DND-41 (cell line): ENCODE data around the gene SCYGR1.

ENCODE experiments used
- ATAC-seq: fragments of 200-7000 bp; cut with Tn5 transposase; 3 replicates; pipeline ENCODE4 v1.9.1; 2021; ENCODE audit warnings: low read depth; ENCODE audit not compliant: insufficient read depth
- DNase-seq: peaks from one replicate; pipeline ENCODE4 v3.0.0-alpha.2; 2020
- H2AFZ ChIP-seq: 2 replicates; pipeline ENCODE4 v1.6.0; 2012; ENCODE audit warnings: low read depth, low read length
- H3K27ac ChIP-seq: 2 replicates; pipeline ENCODE4 v1.5.1; 2012; ENCODE audit warnings: low read length, inconsistent platforms
- H3K27me3 ChIP-seq: fragments of 200-600 bp; sonication (generic); 2 replicates; pipeline ENCODE4 v1.6.0; 2012; ENCODE audit warnings: low read length, mild to moderate bottlenecking, inconsistent platforms; ENCODE audit not compliant: insufficient read depth, poor library complexity
- H3K36me3 ChIP-seq: 2 replicates; pipeline ENCODE4 v1.5.1; 2012; ENCODE audit warnings: low read length, inconsistent platforms; ENCODE audit not compliant: insufficient read depth
- H3K4me1 ChIP-seq: 2 replicates; pipeline ENCODE4 v1.5.1; 2012; ENCODE audit warnings: mild to moderate bottlenecking, low read length; ENCODE audit not compliant: insufficient read depth
- H3K4me2 ChIP-seq: 2 replicates; pipeline ENCODE4 v1.6.0; 2012; ENCODE audit warnings: mild to moderate bottlenecking, moderate library complexity, low read length, inconsistent platforms; ENCODE audit not compliant: insufficient read depth
- H3K4me3 ChIP-seq, 2 experiments: fragments of 200-600 bp in 1 of 2; shearing (Covaris generic) in 1 of 2; 2 replicates each; pipeline ENCODE4 v1.5.1; 2012 to 2016; ENCODE audit warnings: inconsistent platforms in 2 of 2, low read length in 2 of 2, mild to moderate bottlenecking in 2 of 2, low read depth in 1 of 2, moderate library complexity in 1 of 2
- H3K79me2 ChIP-seq: 2 replicates; pipeline ENCODE4 v1.6.0; 2012; ENCODE audit warnings: low read length, inconsistent platforms; ENCODE audit not compliant: insufficient read depth
- H3K9ac ChIP-seq: 2 replicates; pipeline ENCODE4 v1.6.0; 2012; ENCODE audit warnings: low read depth, mild to moderate bottlenecking, inconsistent platforms, low read length, moderate library complexity
- H3K9me3 ChIP-seq: 2 replicates; pipeline ENCODE4 v1.5.1; 2012; ENCODE audit warnings: low read length, moderate library complexity, mild to moderate bottlenecking, inconsistent platforms; ENCODE audit not compliant: insufficient read depth, severe bottlenecking
- H4K20me1 ChIP-seq: 2 replicates; pipeline ENCODE4 v1.6.0; 2012; ENCODE audit warnings: low read length; ENCODE audit not compliant: insufficient read depth
- CTCF ChIP-seq: IDR thresholded peaks from 2 replicates; pipeline ENCODE4 v1.5.1; 2012; ENCODE audit warnings: borderline replicate concordance, low read length, moderate library complexity, mild to moderate bottlenecking; ENCODE audit not compliant: poor library complexity, severe bottlenecking; ENCODE audit errors: extremely low read depth
- EZH2 ChIP-seq: IDR thresholded peaks from 3 replicates; pipeline ENCODE4 v1.6.1; 2012; ENCODE audit warnings: borderline replicate concordance, low read depth, mild to moderate bottlenecking, moderate library complexity, low read length, inconsistent platforms; ENCODE audit not compliant: severe bottlenecking

The SCYGR1 gene

GRCh38 chr2:227410191-227410590, 22.4 kb upstream of the SCYGR1 start:
- no peak overlapping the region for H2AFZ ChIP-seq
- no peak overlapping the region for H3K4me3 ChIP-seq
- no peaks in the 10 kb centered on the region for H4K20me1 ChIP-seq
- no peak for ATAC-seq
- no peaks in the 10 kb centered on the region for H3K4me1 ChIP-seq
- H3K27me3 ChIP-seq, result no peaks in the 10 kb centered on the region
- no peak overlapping the region for H3K27ac ChIP-seq
- no peaks in the 10 kb centered on the region for H3K36me3 ChIP-seq
- TF ChIP-seq EZH2 (no peak), CTCF (no peak)
- no peak for DNase-seq
- H3K4me2 ChIP-seq, result no peak overlapping the region
- no peak overlapping the region for H3K9ac ChIP-seq
- no peaks in the 10 kb centered on the region for H3K79me2 ChIP-seq
- no peaks in the 10 kb centered on the region for H3K9me3 ChIP-seq

- no peak overlapping the region for H2AFZ ChIP-seq
- no peaks in the 10 kb centered on the region for H3K79me2 ChIP-seq
- no peaks in the 10 kb centered on the region for H4K20me1 ChIP-seq
- no peak for DNase-seq
- no peak for ATAC-seq
- no peaks in the 10 kb centered on the region for H3K9me3 ChIP-seq
- no peak overlapping the region for H3K4me2 ChIP-seq
- TF ChIP-seq EZH2 (no peak), CTCF (no peak)
- no peak overlapping the region for H3K4me3 ChIP-seq
- no peak overlapping the region for H3K9ac ChIP-seq
- no peaks in the 10 kb centered on the region for H3K27me3 ChIP-seq
- H3K36me3 ChIP-seq, result no peaks in the 10 kb centered on the region
- no peak overlapping the region for H3K27ac ChIP-seq
- H3K4me1 ChIP-seq, result no peaks in the 10 kb centered on the region
These were observed 19.9 kb upstream of the SCYGR1 start for GRCh38 chr2:227407591-227408151.

GRCh38 chr2:227406177-227407031, 18.7 kb upstream of the SCYGR1 start:
- H3K4me1 ChIP-seq, result no peaks in the 10 kb centered on the region
- H3K9me3 ChIP-seq, result no peaks in the 10 kb centered on the region
- TF ChIP-seq EZH2 (no peak), CTCF (peak; percentile 58)
- H3K79me2 ChIP-seq, result no peaks in the 10 kb centered on the region
- no peaks in the 10 kb centered on the region for H3K36me3 ChIP-seq
- H3K4me3 ChIP-seq, result no peak overlapping the region
- no peak overlapping the region for H3K27ac ChIP-seq
- no peak overlapping the region for H3K9ac ChIP-seq
- no peaks in the 10 kb centered on the region for H4K20me1 ChIP-seq
- DNase-seq (no peak), ATAC-seq (no peak)
- H3K27me3 ChIP-seq, result no peaks in the 10 kb centered on the region
- H3K4me2 ChIP-seq, result no peak overlapping the region
- H2AFZ ChIP-seq, result no peak overlapping the region
